GM10248 (cell line): ENCODE results near the gene SLC25A25.

Experiments used
- CTCF ChIA-PET: fragments of 300-600 bp; sonication (Branson Sonifier 250); formaldehyde crosslinking; extraction: SDS; loops from one replicate; lab custom pipeline; 2021; ENCODE audit warnings: antibody characterized with exemption; lab: Yijun Ruan, JAX
- POLR2A ChIA-PET: fragments of 350-650 bp; sonication (Branson Sonifier 250); formaldehyde crosslinking; extraction: SDS; loops from one replicate; lab custom pipeline; 2020; ENCODE audit warnings: antibody characterized with exemption; lab: Yijun Ruan, JAX
- DNase-seq: peaks from one replicate; pipeline ENCODE4 v3.0.0; 2012; ENCODE audit errors: extremely low spot score
- CTCF ChIP-seq: IDR thresholded peaks from 2 replicates; pipeline ENCODE4 v1.5.1; 2012; ENCODE audit warnings: mild to moderate bottlenecking, low read depth; ENCODE audit errors: extremely low read depth, missing control alignments, control extremely low read depth

Gene SLC25A25

GRCh38 chr9:128048663-128049062 is 19.4 kb upstream of the SLC25A25 start:
- no peak for TF ChIP-seq CTCF
- POLR2A ChIA-PET, result no interaction called here
- DNase-seq, result no peak
- CTCF ChIA-PET, result interaction anchor here (0.7 to 28.2 kb wide), 5 partner anchors 13 to 264 kb away, joined by 3 to 615 read pairs (median 5); no protein-coding TSS in a partner anchor

- POLR2A ChIA-PET, result no interaction called here
- CTCF ChIA-PET, result interaction anchor here (1.3 to 28.2 kb wide), 5 partner anchors 15 to 99 kb away, joined by 3 to 615 read pairs (median 5); no protein-coding TSS in a partner anchor
- DNase-seq, result no peak
- no peak for TF ChIP-seq CTCF
Measured at GRCh38 chr9:128049843-128050242, 18.2 kb upstream of the SLC25A25 start.

- POLR2A ChIA-PET, result no interaction called here
- CTCF ChIA-PET, result interaction anchor here (28.2 kb wide), 1 partner anchor 102 kb away, joined by 615 read pairs; no protein-coding TSS in a partner anchor
- DNase-seq, result no peak
- no peak for TF ChIP-seq CTCF
Measured at GRCh38 chr9:128051932-128052709, 15.9 kb upstream of the SLC25A25 start.

GRCh38 chr9:128053560-128053959 is 14.5 kb upstream of the SLC25A25 start:
- POLR2A ChIA-PET, result interaction anchor here (0.7 kb wide), 1 partner anchor 565 kb away, joined by 5 read pairs; no protein-coding TSS in a partner anchor
- CTCF ChIA-PET, result no interaction called here
- no peak for DNase-seq
- no peak for TF ChIP-seq CTCF

GRCh38 chr9:128054087-128054486 is 13.9 kb upstream of the SLC25A25 start:
- no peak for DNase-seq
- no peak for TF ChIP-seq CTCF
- ChIA-PET POLR2A (no interaction called here), CTCF (interaction anchor here (1.7 to 2.0 kb wide), 2 partner anchors 18 to 24 kb away, joined by 3 to 6 read pairs; no protein-coding TSS in a partner anchor)

GRCh38 chr9:128055344-128056040 is 12.5 kb upstream of the SLC25A25 start:
- no peak for TF ChIP-seq CTCF
- no peak for DNase-seq
- ChIA-PET CTCF (interaction anchor here (0.9 to 2.0 kb wide), 7 partner anchors 9 to 112 kb away, joined by 3 to 6 read pairs (median 5); no protein-coding TSS in a partner anchor), POLR2A (no interaction called here)
